GM15510 (cell line): ENCODE measurements around the gene APLNR.

Experiments
- POLR2A ChIP-seq: IDR thresholded peaks from 3 replicates; pipeline ENCODE4 v1.6.1; 2011; ENCODE audit warnings: borderline replicate concordance; ENCODE audit not compliant: insufficient read length; ENCODE audit errors: extremely low read depth

The APLNR gene

DNA sequence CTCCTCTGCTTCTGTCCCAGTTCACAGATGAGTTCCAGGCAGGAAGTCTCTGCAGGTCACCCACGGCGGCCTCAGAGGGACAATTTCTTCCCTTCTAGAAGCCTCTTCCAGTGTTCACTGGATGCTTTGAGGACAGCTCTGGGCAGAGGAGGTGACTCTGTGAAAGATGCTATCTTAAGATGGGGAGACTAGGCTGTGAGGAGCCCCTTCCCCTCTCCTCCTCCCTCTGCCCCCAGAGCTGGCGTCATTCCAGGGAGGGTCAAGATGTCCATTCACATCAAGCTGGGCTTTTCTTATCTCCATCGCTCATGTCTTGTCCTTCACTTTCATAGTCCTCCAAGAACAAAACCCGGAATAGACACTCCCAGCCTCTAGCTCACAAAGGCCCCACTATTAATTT lies 3.3 kb downstream of the APLNR start:
- no peak for TF ChIP-seq POLR2A

DNA sequence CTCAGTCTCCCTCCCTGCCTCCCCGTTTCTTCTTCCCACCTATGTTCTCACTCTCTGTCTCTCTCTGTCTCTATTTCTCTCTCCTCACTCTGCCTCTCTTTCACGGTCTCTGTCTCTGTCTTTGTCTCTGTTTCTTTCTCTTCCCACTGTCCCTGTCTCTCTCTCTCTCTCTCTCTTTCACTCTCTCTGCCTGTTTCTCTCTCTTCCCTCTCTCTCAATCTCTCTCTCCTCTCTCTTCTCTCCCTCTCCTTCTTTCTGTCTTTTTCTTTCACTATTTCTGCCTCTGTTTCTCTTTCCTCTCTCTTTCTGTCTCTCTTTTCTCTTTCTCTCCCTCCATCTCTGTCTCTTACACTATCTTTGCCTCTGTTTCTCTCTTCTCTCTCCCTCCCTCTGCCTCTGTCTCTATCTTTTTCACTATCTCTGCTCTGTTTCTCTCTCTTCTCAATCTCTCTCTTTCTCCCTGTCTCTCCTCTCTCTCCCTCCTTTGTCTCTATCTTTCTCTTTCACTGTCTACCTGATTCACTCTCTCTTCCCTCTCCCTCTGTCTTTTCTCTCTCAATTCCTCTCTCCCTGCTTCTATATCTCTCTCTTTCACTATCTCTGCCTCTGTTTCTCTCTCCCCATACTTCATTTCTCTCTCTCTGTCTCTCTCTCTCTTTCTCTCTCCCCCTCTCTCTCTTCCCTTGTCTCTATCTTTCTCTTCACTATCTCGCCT lies 5.4 kb downstream of the APLNR start:
- TF ChIP-seq POLR2A: no peak

DNA sequence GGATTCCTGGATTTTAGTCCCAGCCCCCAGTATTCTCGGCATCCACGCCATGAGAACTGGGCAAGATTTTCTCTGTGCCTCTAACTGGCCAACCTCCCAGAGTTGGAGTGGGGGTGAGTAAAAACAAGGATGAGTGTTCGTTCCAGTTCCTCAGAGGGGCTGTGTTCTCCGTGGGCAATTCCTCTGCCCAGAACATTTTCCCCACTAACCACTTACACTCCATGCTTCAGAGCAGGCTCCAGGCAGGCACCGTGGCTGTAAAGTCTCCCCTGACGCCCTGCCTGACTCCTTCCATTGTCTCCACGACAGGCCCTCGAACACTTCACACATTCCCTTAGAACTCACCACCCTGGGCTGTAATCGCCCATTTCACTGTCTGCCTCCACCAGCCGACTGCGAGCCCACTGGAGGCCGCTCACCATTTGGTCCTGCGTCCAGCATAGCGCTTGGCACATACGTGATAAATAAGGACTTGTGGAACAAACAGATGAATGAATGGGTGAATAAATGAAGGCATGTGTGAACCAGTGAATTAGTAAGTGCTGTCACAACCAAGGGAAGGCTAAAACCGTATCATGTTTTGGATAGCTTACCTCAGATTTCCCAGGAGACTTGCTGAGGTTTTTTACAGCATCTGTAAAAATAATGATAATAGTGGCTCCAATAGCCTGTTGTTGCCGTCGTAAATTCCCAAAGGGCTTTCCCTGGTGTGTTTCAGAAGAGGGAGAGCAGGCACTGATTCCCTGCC lies 6.1 kb downstream of the APLNR start:
- TF ChIP-seq POLR2A: no peak

DNA sequence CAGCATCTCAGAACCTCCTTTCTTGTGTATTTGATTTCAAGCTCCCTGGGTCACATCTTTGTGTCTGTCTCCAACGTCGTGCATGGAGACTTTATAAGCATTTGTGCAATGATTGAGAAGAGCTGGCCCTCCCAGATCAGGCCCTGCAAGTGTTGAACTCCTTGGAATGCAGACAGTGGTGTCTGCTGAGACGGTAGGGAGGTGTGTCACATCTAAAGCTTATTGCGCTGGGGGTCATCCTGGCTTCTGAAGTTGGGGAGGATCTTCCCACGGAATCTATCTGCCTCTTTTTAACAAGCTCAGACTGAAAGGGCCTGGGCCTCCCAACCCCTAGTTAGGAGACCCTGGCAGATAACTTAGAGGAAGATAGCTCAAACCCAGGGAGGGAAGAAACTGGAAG lies 6.7 kb downstream of the APLNR start:
- no peak for TF ChIP-seq POLR2A

DNA sequence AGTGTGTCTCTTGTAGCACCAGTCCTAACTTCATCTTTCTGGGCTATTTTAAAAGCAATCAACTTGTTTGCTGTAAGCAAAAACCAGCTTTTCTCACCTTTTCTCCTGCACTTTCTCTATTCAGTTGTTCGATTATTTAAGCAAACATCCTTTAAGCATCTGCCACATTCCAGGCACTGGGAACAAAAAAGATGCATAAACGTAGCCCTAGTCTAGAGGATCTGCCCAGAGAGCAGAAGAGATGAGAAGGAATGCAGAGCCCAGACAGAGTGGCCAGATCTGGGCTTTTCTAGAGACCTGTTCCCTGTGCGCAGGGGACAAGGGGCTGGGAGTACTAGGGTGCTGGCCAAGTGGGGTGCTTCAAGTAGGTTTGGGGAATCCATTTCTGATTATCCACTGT lies 8.4 kb downstream of the APLNR start:
- TF ChIP-seq POLR2A: no peak

DNA sequence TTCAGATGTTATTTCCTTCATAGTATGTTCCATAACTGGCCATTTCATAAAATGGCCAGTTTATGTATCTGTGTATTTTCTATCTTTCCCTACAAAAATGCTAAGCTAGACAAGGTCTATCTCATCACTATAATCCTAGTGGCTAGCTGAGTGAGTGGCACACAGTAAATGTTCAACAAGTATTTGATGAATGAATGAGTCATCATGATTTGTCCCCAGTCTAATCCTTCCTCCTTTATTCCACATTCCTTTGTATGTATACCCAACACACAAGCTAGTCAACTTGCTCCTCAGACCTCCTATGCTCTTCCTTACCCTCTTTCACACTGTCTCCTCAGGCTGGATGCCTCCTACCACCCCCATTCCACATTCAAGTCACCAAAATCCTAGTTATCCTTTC lies 12.5 kb downstream of the APLNR start:
- TF ChIP-seq POLR2A: no peak

DNA sequence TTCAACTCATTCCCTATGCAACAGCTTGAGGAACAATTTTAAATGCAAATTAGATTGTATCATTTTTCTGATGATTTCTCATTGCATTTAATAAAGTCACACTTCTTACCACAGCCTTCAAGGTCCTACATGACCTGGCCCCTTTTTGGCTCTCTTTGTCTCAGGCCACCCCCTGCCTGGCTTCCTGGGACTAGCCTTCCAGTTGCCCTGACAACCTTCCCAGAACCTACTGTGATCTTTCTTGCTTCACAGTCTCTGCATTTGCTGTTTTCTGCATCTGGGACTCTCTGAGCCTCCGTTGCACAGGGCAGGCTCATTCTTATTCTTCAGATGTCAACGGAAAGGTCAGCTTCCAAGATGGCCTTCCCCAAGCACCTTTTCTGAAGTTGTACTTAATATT lies 12.9 kb downstream of the APLNR start:
- no peak for TF ChIP-seq POLR2A

DNA sequence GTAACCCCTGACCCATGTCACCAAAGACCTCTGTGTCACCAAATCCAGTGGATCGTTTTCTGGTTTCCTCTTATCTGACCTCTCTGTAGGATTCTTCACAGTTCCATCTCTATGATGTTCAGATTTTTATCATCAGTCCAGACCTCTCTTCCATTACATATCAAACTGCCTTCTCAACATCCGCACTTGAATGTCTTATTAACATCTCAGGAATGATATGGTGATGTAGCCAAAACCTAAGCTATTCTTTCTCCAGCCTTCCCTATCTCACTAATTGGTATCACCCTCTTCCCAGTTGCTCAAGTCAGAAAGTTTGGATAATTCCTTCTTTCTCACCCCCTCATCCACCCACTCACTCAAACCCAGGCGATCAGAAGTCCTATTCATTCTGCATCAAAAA lies 13.4 kb downstream of the APLNR start:
- TF ChIP-seq POLR2A: no peak

DNA sequence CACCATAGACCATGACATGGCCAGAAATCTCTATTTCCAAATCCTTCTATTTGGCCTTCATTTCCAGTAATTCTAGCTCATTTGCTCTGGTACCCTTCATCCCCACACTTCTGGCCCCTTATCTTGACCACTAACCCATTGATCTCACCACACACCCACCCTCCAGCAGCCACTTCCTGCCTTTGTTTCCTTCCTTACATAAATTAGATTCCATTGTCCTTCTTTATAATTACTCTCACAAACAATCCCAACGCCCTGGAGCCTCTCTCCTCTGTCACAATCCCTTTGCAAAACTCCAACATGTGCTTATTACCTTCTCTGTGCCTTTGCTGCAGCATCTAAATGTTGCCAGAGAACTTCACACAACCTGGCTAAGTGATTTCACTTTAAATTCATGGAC lies 14.8 kb downstream of the APLNR start:
- TF ChIP-seq POLR2A: no peak

DNA sequence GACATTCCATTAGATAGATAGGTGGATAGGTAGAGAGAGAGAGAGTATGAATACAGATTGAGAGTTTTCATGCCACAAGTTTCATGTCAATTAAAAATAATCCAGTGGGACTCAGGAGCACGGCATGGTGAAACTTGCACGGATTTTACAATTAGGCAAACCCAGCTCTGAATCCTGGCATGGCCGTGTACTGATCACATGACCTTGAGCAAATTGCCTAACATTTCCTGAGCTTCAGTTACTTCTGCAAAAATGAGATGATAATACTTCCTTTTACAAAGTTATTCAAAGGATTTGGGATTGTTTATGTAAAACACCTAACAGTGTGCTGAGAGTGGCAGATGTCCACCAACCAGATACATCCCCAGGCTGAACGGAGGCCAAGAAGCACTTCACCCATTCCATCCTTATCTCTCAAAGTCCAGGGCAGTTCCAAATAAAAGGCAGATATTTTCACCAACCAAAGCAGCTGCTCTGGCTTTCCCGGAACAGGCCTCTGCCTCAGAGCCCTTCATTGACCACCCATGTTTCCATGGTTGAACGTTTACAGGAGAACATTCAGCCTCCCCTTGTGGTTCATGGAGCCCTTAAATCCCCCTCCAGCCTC lies 17.9 kb downstream of the APLNR start:
- no peak for TF ChIP-seq POLR2A

DNA sequence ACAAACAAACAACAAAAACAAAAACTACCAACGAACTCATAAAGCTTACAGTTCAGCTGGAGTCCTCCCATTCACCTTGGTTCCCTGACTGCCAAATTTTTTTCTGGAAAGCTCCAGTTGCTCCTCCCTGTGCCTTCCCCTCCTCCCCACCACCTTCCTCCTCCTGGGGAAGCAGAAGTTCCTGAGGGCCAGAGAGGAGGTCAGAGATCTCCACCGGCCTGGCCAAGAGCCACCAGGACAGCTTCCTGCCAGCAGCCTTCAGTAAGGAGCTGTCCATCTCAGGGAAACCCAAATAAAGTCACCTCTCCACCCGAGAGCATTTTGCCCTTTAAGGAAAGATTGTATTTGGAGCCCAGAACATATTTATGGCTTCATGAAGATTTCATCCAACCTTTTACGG lies 20.0 kb downstream of the APLNR start:
- no peak for TF ChIP-seq POLR2A

DNA sequence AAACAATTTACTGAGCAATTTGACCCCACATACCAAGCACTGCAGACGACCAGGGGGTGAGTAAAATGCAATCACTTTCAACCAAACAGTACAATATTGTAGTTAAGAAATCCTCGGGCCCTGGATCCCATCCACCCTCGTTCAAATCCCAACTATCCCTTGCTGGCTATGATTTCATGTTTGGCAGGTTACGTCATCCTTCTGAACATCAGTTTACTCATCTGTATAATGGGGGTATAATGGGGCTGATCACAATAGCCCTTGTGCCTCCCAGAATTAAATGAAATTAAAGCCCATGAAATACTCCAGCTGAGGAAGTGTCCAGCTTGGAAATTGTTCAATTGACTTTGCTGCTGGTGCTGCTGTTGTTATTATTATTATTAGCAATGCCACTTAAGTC lies 20.6 kb downstream of the APLNR start:
- no peak for TF ChIP-seq POLR2A

DNA sequence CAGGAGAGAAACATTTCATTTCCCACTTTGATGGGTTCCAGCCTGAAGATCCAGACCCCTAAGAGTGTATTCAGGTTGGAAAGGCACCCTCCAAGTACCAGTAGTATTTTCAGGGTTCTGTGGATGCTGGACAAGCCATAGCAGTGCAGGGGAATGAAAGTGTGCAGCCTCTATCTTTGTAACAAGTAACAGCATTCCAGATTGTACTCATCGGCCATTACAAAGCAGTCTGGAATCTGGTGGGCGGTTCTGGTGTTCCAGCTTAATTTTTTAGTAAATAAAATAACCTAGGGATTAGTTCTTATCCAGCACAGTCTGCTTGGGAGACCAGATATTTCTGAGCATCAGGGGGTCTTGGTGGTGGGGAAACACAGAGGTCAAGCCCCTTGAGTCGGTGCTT lies 22.6 kb downstream of the APLNR start:
- TF ChIP-seq POLR2A: no peak

DNA sequence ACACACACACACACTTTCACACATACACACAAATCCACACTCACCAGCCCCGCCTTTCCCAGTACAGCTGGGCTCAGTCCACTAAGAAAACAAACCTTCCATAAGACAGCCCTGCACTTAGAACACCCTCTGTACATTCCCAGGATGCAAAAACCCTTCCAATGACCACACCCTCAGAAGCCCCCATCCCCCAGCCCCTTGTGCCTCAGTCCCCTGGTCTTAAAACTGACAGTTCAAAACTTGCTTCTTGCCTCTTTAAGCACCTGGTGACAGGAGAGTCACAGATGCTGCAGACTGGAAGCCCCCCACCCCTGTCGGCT lies 23.0 kb downstream of the APLNR start:
- no peak for TF ChIP-seq POLR2A

DNA sequence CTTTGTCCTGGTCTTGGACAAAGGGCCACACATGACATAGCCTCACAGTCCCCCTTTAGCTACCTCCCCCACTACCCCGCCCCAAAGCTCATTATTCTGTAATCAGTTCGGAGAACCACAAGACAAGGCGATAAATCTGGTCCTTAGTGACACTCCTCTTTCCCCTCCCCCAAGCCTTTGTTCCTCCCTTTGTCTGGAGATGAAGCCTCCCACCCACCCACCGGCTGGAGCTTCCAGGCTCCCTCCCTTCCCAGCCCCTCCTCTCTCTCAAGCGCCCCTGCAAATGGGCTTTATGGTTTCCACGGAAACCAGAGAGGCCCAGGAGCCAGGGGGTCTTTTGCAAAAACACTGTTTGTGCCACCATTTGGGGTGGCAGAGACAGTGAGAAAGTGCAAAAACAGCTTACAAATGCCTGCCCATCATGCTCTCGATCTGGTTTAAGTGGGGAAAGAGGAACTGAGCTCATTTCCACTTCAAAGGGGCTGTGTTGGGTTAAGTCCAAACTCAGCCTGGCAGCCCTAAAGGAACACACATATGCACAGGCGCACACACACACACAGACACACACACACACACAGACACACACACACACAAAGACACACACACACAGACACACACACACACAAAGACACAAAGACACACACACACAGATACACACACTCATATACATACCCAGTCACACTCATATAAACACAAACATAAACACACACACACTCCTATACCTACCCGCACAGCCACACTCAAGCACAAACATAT lies 23.5 kb downstream of the APLNR start:
- TF ChIP-seq POLR2A: no peak

DNA sequence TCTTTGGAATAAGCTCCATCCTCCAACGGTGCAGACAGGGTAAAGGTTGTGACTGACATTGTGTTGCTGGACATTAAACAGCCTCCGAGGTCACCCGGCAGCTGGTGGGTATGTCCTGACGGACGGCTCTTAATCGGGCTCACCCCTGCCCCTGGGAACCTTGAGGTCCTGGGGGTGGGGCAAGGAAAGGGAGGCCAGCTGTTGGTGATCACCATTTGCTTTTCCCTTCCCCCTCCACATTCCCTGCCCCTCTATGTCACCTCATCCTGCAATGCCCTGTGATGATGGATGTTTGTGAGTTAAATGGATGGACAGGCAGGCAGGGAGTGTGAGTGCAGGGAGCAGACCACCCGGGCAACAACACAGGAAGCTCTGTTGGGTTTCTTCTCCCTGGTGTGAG lies 26.3 kb downstream of the APLNR start:
- TF ChIP-seq POLR2A: no peak

DNA sequence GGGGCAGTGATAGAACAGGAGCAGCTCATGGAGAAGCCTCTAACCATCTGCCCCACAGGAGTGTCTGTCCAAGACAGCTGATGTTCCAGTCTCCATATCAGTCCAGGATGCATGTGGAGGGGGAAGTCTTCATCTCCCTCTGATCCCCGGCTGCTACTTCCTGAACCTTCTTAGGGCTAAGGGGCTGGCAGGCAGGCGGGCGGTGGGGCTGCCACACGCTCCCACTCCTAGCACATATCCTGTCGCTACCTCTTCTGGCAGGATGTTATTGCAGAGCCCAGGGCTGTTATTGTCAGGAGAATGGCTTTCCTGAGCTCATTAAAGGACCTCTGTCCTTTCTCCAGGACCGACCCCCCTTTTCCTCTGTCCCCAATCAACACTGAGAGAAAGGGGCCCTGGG lies 29.9 kb downstream of the APLNR start:
- TF ChIP-seq POLR2A: no peak
